ENCODE measurements around the gene PCBP3.
"Not testable (repeated sequence)": the region's sequence is repeated elsewhere in the genome, so short reads cannot be mapped to it uniquely, and the experiment has no call there.

Gene PCBP3

DNA sequence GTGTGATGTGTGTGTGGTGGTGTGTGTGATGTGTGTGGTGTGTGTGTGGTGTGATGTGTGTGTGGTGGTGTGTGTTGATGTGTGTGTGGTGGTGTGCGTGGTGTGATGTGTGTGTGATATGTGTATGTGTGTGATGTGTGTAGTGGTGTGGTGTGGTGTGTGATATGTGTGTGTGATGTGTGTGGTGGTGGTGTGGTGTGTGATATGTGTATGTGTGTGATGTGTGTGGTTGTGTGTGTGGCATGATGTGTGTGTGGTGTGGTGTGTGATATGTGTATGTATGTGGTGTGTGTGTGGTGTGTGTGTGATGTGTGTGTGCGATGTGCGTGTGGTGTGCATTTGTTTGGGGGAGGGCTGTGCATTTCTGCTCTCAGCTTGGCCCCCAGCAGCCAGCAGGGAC lies 7.1 kb upstream of the PCBP3 start:
- DNase-seq: no peak

DNA sequence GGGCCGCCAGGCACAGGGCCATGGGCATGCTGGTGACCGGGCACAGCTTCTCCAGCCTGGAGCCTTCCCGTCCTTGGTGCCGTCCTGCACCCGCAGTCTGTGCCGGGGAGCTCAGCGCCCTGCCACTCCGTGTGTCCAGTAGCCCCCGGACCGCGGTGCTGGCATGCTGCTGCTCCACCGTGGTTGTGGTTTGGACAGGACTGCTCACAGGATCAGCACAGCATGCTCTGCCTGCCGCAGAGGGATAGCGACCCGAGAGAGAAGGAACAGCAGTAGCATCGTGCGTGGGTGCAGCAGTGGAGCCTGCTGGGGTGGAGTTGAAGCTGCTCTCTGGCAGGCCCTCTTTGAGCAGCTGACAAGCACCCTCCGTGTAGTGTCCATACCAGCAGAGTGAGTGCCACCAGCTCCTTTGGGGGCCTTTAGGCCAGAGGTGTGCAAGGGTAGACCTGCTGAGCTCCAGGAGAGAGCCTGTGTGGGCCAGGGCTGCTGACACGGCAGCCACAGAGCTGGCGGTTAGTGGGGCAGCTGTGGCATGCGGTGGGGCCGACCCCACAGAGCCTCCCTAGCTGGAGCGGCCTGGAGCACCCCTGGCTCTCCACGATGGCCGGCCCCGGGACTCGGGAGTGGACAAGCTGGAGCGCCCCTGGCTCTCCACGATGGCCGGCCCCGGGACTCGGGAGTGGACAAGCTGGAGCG lies 6.4 kb upstream of the PCBP3 start:
- no peak for DNase-seq

DNA sequence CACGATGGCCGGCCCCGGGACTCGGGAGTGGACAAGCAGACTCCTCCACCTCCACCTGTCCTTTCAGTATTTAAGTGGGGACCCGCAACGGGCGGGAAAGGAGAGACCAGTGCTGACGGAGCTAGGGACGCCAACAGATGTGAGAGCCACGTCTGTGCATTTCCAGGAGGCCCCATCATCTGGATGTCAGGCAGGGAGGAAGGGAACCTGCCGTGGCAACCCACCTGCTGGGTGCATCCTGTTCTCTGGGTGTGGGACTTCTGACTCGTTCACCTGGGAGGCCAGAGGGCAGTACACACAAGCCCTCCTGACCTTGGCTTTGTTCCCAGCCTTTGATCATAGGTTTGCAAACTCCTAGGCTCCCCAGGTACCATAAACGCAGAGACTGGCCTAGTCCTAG lies 5.6 kb upstream of the PCBP3 start:
- DNase-seq: no peak

DNA sequence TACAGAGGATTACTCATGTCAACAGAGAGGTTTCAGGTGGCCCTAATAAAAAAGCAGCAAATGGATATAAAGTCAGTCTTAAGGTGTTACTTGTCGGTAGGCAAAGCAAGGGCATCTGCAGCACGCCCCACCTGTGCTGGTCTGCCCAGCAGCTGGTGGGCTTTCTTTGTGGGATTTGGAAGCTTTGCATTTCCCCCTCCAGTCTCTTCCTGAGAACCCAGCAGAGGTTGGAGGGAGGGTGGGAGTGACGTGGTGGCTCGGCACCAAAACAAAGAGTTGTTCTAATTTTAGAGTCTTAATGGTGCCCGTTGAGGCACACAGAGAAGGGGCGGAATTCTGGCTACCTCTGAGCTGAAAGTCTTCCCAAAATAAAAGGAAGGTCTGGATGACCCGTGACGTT lies 4.8 kb upstream of the PCBP3 start:
- no peak for DNase-seq

DNA sequence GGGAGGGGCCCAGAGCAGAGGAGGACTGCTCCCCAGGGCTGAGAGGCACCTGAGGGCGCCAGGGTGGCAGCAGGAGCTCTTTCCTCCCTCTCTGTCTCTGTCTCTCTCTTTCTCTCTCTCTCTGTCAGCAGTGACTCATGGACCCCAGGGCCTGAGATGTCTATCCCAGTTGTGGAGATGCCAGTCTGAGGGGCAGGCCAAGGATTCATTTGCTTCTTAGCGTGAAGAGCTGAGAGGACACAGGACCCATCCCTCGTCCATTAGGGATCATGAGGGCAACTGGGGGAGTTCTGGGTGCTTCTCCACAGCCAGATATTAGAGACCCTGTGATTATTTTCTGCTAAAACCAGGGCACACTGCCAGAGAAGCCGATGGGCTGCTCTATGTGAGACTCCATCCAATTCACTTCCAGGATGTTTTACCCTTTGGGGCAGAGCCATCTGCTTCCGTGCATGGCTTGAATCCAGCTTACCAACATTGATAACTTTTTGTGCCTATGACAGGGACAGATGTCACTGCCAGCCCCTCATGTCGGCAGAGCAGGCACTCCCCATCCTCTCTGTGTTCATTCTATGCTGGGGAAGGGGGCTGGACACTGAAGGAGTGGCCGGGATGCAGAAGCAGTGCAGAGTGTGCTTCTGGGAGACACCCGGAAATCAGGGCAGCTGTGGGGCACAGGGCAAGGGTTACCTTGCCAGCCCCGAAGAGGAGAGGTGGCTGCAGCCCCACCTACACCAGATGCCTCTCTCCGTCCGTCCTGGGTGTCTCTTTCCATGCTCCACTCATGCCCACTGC lies 4.1 kb upstream of the PCBP3 start:
- no peak for DNase-seq

DNA sequence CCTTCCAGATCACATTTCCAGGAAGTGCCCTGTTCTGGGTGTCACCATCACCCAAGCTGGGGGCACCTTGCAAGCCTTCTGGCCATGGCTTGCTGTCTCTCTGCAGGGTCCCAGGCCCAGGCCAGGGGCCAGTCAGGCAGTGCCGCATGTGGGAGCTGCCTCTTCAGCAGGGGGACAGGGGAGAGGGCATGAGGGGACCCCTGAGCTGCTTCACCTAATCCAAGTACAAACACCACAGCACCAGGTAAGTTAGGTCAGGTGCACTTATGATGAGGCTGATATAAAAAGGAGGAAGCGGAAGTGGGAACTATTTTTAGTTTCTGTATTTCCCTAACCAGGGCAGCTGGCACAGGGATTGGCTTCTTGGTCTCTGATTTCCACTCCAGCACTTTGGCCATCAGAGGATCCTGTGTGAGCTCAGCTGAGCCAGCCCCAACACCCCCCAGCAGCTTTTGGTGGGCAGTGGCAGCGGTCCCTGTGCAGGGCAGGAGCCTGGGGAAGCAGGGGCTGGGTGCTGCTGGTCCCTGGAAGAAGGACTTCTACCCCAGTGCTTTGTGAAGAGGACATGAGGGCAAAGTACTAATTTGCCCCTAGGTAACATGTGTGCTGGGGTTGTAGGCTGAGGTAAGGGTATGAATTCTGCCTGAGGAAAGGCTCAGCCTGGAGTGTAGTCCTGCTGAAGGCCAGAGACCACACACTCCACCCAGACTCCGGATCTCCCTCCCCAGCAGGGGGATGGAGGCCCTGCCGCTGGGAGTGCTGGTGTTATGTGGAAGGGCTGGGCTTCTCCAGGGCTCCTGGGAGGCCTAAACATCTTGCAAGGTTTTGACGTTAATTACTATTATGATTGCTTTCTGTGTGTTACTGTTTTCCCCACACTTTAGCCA lies 3.3 kb upstream of the PCBP3 start:
- DNase-seq: no peak

DNA sequence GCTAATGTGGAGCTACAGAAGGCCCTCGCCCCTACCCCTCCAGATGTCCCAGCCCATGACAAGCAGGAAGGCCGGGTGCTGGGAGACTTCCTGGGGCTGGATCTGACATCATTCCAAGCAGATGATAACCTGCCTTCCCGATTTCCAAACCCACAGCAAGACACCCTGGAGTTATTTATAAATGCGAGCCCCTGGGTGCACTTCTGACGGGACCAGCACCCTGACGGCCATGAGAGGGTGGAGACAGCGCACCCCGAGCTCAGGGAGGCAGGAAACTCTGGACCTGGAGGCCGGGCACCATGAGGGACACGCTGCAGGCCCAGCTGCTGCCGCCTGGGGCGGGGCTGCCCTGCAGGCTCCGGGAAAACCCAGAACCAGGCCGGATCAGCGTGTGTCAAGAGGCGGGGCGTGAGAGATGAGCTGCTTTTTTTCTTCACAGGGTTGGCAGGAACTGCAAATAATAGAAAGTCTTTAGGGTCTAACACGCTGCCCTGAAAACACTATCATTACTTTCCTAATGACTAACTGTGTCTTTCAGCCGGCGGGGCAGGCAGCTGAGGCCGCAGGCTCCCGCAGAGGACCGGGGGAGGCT lies 2.5 kb upstream of the PCBP3 start:
- no peak for DNase-seq

DNA sequence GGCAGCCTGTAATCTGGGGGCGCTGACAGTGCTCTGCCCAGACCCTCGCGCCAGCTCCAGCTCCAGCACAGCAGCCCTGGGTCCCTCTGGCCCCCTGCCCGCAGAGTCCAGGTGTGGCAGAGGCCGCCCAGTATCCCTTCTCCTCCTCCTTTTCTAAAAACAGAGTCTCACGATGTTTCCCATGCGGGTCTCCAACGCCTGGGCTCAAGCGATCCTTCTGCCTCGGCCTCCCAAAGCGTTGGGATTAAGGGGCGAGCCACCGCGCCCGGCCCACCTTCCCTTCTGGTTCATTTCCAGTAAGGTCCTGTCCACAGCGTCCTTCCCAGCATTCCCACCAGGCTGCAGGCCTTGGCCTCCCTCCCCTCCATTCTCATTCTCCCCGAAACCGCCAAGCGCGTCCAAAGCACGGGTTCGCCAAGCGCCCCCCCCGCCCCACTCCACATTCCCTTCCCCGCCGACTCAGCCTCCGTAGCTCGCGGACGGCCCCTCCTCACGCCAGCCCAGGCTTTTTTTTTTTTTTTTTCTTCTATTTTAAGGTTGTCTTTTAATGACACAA lies 2.0 kb upstream of the PCBP3 start:
- peak in 1 of 2 experiments; percentile 3 for DNase-seq

DNA sequence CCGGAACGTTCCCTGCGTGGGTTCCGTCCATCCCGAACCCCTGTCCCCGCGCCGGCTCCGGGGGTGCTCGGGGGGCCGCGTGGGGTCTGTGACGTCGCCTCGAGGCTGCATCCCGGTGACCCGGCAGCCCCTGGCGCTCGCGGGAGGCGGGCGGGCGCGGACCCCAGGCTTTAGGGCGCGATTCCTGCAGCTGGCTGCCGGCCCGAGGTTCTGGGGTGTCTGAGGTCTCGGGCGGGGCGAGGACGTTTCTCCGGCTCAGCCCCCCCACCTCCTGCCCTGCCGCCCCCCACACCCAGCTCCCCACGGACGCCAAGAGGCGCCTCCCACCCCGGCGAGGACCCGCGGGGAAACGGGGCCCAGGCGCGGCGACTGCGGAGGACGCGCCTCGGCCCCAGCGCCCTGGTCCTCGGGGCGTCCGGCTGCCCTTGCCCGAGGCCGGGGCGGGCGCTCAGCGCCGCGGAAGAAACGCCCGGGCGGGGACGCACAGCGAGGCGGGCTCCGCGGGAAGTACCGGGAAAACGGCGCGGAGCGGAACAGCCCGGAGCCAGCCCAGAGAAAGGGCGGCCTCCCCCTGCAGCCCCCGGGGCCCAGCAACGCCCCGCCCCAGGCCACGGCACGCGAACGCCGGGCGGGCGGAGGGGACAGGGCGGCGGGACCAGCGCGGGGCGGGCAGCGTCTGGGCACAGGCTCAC lies 1.3 kb upstream of the PCBP3 start:
- no peak for DNase-seq

DNA sequence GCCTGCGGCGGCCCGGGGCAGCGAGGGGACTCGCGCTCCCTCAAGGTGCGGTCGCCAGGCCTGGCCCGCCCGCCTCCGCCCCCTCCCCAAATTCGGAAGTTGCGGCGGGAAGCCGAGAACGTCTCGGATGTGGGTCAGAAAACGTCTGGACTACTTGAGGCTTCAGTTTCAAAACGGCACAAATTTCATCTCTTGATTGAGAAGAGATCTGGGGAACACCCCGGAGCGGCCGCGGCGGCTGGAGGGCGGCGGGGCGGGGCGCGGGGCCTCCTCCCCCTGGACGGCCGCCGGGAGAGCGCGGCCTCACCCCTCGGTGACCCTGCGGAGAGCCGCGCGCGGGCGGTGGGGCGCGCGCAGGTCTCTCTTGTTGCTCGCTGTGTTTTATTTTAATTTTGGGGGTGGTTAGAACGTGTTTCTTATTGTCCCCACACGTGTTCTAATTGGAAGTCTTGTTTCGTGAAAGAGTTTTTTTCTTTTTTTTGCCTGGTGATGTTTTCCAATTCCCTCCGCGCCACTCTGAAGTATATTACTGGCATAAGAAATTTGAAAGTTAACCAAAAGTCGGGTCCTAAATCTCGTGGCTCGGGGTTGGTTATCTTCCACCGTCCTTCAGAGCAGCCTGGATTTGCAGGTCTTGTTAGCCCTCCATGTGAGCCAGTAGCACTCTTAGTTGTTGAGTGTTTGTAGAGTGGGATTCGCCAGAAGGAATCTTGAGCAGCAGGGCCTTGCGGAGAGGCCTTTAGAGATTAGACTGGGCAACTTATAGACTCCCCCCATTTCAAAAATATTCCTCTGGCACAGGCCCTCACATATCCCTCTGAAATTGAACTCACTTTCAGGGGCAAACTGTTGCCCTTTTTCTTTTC lies 749 bp downstream of the PCBP3 start:
- no peak for DNase-seq

DNA sequence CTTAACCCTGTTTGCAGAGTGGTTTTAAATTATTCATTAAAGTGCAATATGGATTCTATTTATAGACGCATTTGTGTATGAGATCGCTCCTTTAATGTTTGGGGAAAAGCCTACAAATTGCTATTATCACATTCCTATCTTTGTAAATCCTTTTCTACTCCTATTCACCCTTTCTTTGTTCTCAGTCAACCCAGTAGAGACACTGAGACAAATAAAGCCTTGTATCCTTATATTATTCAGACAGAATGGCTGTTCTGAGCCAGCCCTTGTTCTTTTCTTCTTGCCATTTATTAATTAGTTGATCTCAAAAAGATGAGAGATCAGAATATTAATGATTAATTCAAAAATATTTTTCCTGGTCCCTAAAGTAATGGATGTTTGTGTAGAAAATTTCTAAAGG lies 8.4 kb downstream of the PCBP3 start:
- no peak for DNase-seq

DNA sequence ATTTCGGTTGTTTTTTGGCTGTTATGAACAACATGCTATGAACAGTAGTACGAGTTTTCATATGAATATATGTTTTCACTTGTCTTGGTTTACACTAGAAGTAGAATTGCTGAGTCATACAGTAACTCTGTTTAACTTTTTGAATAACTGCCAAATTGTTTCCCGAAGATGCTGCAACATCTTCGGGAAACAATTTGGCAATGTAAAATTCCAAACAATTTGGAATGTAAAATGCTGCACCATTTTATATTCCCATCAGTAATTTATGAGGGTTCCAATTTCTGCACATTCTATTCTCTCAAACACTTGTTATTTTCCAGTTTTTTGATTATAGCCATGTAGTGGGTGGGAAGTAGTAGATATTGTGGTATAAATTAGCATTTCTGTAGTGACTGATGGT lies 11.6 kb downstream of the PCBP3 start:
- DNase-seq: no peak

DNA sequence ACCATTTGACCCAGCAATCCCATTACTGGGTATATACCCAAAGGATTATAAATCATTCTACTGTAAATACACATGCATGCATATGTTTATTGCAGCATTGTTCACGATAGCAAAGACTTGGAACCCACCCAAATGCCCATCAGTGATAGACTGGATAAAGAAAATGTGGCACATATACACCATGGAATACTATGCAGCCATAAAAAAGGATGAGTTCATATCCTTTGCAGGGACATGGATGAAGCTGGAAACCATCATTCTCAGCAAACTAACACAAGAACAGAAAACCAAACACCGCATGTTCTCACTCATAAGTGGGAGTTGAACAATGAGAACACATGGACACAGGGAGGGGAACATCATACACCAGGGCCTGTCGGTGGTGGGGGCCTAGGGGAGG lies 12.6 kb downstream of the PCBP3 start:
- not testable (repeated sequence) for DNase-seq

DNA sequence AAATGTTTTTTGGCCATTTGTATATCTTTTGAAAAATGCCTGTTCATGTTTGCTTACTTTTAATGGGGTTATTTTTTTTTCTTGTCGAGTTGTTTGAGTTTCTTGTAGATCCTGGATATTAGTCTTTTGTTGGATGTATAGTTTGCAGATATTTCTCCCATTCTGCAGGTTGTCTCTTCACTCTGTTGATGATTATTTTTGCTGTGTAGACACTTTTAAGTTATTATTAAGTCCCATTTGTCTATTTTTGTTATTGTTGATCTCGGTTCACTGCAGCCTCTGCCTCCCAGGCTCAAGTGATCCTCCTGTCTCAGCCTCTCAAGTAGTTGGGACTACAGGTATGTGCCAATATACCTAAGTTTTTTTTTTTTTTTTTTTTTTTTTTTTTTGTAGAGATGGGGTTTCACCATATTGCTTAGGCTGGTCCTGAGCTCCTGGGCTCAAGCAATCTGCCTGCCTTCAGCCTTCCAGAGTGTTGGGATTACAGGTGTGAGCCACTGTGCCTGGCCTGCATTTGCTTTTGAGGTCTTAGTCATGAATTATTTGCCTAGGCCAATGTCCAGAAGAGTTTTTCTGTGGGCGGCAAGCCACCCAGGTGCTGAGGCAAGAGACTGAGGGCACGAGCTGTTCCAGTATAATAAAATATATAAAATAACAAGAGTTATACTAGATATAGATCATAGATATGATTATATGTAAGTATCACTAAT lies 18.5 kb downstream of the PCBP3 start:
- DNase-seq: not testable (repeated sequence)

DNA sequence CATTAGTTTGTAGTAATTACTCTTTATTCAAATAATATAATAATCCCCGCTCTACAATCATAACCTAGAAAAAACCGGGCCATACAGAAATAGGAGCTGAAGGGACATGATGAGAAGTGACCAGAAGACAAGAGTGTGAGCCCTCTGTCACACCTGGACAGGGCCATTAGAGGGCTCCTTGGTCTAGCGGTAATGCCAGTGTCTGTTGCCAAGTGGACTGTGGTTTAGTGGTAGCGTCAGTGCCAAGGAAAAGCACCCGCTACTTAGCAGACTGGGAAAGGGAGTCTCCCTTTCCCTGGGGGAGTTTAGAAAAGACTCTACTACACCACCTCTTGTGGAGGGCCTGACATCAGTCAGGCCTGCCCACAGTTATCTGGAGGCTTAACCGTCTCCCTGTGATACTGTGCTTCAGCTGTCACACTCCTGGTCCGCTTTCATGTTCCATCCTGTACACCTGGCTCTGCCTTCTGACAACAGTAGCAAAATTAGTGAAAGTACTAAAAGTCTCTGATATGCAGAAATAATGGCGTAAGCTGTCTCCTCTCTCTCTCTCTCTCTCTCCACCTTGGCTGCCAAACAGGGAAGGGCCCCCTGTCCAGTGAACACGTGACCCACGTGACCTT lies 19.2 kb downstream of the PCBP3 start:
- DNase-seq: not testable (repeated sequence)

DNA sequence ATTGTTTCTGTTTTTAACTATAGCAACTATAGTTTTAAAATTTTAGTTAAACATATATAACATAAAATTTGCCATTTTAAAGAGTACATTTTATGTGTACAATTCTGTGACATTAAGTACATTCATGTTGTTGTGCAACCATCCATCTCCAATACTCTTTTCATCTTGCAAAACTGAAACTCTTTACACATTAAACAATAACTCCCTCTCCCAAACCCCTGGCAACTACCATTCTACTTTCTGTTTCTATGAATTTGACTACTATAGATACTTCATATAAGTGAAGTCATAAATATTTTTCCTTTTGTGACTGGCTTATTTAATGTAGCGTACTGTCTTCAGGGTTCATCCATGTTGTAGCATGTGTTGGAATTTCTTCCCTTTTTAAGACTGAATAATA lies 25.9 kb downstream of the PCBP3 start:
- no peak for DNase-seq

DNA sequence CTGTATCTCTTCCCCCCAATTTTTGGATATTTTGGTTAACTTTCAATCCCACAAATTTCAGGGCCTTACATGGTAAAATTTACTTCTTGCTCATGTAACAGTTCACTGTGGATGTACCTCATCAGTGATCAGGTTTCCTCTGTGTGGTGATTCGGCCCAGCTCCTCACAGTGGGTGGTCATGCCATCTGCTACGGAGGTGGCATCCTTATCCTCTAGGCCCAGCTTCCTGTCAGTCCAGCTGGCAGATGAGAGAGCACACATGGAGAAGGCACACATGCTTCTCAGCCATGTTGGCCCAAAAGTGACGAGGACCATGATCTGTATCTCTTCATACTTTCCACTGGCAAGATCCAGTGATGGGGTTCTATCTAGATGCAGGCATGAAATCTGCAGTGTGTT lies 27.2 kb downstream of the PCBP3 start:
- no peak for DNase-seq

DNA sequence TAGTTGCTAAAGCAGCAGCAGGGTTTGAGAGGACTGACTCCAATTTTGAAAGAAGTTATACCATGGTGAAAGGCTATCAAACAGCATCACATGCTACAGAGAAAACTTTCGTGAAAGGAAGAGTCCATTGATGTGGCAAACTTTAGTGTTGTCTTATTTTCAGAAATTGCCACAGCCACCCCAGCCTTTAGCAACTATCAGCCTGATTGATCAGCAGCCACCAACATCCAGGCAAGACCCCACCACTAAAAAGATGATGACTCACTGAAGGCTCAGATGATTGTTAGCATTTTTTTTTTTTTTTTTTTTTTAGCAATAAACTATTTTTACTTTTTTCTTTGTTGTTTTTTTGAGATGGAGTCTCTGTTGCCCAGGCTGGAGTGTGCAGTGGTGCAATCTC lies 35.3 kb downstream of the PCBP3 start:
- DNase-seq: not testable (repeated sequence)

DNA sequence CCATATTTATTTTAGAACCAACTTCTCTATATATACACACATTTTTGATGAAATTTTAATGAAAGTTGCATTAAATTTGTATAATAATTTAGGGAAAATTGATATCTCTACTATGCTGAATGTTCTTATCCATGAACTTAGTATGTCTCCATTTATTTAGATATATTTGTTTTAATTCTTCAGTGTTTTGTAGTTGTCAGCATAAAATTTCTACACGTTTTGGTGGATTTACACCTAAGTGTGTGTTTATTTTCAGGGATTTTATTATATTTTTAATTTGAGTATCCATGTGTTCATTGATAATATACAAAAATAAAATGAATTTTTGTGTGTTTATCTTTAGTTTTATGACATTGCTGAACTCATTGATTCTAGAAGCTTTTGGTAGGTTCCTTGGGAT lies 36.7 kb downstream of the PCBP3 start:
- no peak for DNase-seq

DNA sequence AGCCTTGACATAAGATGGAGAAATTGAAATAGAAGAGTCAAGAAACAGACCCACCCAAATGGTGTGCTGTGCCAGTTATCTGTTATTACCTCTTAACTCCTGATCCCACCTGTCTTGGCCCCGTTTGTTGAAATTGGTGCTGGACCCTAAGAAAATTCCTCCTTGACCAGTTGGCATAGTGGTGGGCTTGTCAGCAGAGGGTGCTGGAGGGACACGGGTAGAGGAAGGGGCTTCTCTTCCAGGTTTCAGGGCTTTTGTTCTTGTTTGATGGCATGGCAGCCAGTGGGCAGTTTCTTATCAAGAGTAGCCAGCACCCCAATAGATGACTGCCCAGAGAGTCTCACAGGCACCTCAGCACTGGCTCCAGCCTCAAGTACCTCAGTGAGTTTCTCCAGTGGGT lies 51.6 kb downstream of the PCBP3 start:
- DNase-seq: no peak

All from cerebellar nuclear complex (tissue), 1 donor.